Measurements from ENCODE around the gene KLHL17.

Gene KLHL17

DNA sequence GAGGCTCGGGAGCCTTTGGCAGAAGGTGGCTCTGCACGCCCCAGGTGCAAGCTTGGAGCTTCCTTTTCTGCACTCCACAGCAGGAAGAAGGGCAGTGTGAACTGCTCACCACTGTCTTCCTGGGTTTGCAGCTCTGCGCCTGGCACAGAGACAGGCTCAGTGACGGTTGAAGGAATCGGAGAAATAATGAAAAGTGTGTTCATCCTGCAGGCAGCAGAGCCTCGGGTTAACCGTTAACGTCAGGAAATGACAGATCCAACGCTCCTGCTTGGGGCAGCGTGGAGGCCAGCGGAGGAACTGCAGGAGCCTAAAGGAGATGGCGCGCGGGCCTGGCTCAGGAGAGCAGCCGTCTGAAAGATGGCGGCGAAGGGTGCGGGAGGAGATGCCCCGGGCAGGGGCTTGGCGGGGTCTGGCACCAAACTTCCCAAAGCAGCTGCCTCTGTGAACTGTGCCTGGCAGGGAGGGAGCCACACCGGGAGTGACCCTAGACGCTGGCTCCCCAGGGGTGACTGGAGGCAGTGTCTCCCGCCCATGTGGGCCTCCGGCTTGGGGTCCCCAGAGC, 47.6 kb upstream of the KLHL17 start:
- Histone ChIP-seq H4K20me1 (ENCODE audit: insufficient read depth, low read length) (no peaks in the 10 kb centered on the region), H3K36me3 (replicated peaks; ENCODE audit: low read depth, low read length) (no peaks in the 10 kb centered on the region), H3K79me2 (ENCODE audit: low read length) (no peaks in the 10 kb centered on the region), H3K9me3 (ENCODE audit: insufficient read depth, low read length) (no peaks in the 10 kb centered on the region), H3K9ac (ENCODE audit: low read length) (no peak overlapping the region), H3K4me2 (ENCODE audit: low read length) (no peak overlapping the region), H2AFZ (ENCODE audit: low read depth, low read length) (no peak overlapping the region), H3K4me3 (ENCODE audit: low read length) (no peak overlapping the region), H3K27me3 (ENCODE audit: low read depth, low read length) (peaks cover 29% of the 10 kb centered on the region), H3K27ac (ENCODE audit: low read length) (no peak overlapping the region), H3K4me1 (ENCODE audit: low read length) (no peaks in the 10 kb centered on the region)
- TF ChIP-seq EZH2phosphoT487 (IDR thresholded peaks at IDR 0.05; ENCODE audit: low read depth): no peak
- TF ChIP-seq, protein P1, sequence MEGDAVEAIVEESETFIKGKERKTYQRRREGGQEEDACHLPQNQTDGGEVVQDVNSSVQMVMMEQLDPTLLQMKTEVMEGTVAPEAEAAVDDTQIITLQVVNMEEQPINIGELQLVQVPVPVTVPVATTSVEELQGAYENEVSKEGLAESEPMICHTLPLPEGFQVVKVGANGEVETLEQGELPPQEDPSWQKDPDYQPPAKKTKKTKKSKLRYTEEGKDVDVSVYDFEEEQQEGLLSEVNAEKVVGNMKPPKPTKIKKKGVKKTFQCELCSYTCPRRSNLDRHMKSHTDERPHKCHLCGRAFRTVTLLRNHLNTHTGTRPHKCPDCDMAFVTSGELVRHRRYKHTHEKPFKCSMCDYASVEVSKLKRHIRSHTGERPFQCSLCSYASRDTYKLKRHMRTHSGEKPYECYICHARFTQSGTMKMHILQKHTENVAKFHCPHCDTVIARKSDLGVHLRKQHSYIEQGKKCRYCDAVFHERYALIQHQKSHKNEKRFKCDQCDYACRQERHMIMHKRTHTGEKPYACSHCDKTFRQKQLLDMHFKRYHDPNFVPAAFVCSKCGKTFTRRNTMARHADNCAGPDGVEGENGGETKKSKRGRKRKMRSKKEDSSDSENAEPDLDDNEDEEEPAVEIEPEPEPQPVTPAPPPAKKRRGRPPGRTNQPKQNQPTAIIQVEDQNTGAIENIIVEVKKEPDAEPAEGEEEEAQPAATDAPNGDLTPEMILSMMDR (IDR thresholded peaks at IDR 0.05; ENCODE audit: low read depth, low read length): no peak

DNA sequence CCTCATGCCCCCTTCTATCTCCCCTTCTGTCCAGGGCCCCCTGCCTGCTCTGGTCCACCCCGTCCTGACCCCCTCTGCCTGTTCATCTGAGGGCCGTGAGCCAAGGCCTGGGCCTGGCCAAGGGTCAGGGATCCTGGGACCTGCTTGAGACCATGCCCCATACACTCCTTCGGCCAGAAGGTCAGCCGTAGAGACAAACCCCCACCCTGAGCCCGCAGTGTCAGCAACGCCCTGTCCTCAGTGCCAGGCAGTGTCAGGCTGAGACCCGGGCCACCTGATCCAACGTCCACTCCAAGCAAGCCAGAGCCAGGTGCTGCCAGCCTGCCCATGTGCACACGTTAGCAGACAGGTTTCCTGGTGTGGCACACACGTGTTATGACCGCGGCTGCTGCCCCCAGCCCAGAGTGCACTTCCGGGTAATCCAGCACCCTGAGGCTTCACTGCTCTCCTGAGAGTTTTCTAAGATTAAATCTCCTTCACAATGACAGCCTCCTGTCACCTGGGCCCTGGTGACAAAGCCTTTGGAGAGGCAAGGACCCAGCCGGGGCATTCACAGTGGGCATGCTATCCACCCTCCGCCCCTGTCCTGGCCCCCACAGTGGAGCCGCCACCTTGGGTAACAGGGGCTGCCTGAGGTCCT, 46.8 kb upstream of the KLHL17 start:
- no peak overlapping the region for H2AFZ ChIP-seq (ENCODE audit: low read depth, low read length)
- H3K27ac ChIP-seq (ENCODE audit: low read length): no peak overlapping the region
- no peaks in the 10 kb centered on the region for H3K9me3 ChIP-seq (ENCODE audit: insufficient read depth, low read length)
- H3K27me3 ChIP-seq (ENCODE audit: low read depth, low read length): peaks cover 34% of the 10 kb centered on the region
- H3K4me3 ChIP-seq (ENCODE audit: low read length): no peak overlapping the region
- no peaks in the 10 kb centered on the region for H3K79me2 ChIP-seq (ENCODE audit: low read length)
- H3K9ac ChIP-seq (ENCODE audit: low read length): no peak overlapping the region
- H3K4me1 ChIP-seq (ENCODE audit: low read length): no peaks in the 10 kb centered on the region
- no peak for TF ChIP-seq EZH2phosphoT487 (IDR thresholded peaks at IDR 0.05; ENCODE audit: low read depth)
- TF ChIP-seq, protein P1 (IDR thresholded peaks at IDR 0.05; ENCODE audit: low read depth, low read length): no peak
- H4K20me1 ChIP-seq (ENCODE audit: insufficient read depth, low read length): no peaks in the 10 kb centered on the region
- no peaks in the 10 kb centered on the region for H3K36me3 ChIP-seq (replicated peaks; ENCODE audit: low read depth, low read length)
- no peak overlapping the region for H3K4me2 ChIP-seq (ENCODE audit: low read length)

- no peak for TF ChIP-seq EZH2phosphoT487 (IDR thresholded peaks at IDR 0.05; ENCODE audit: low read depth)
- no peak overlapping the region for H2AFZ ChIP-seq (ENCODE audit: low read depth, low read length)
- no peak overlapping the region for H3K27ac ChIP-seq (ENCODE audit: low read length)
- H3K9me3 ChIP-seq (ENCODE audit: insufficient read depth, low read length): no peaks in the 10 kb centered on the region
- H4K20me1 ChIP-seq (ENCODE audit: insufficient read depth, low read length): no peaks in the 10 kb centered on the region
- no peaks in the 10 kb centered on the region for H3K4me1 ChIP-seq (ENCODE audit: low read length)
- H3K4me2 ChIP-seq (ENCODE audit: low read length): no peak overlapping the region
- no peaks in the 10 kb centered on the region for H3K79me2 ChIP-seq (ENCODE audit: low read length)
- no peaks in the 10 kb centered on the region for H3K36me3 ChIP-seq (replicated peaks; ENCODE audit: low read depth, low read length)
- peaks cover 34% of the 10 kb centered on the region for H3K27me3 ChIP-seq (ENCODE audit: low read depth, low read length)
- no peak overlapping the region for H3K4me3 ChIP-seq (ENCODE audit: low read length)
- H3K9ac ChIP-seq (ENCODE audit: low read length): no peak overlapping the region
Observed at GRCh38 chr1:914131-914890, 46.1 kb upstream of the KLHL17 start.

GRCh38 chr1:914891-915280, 45.5 kb upstream of the KLHL17 start:
- H3K4me2 ChIP-seq (ENCODE audit: low read length): no peak overlapping the region
- no peaks in the 10 kb centered on the region for H3K4me1 ChIP-seq (ENCODE audit: low read length)
- no peak overlapping the region for H3K4me3 ChIP-seq (ENCODE audit: low read length)
- no peaks in the 10 kb centered on the region for H4K20me1 ChIP-seq (ENCODE audit: insufficient read depth, low read length)
- H3K36me3 ChIP-seq (replicated peaks; ENCODE audit: low read depth, low read length): no peaks in the 10 kb centered on the region
- no peak overlapping the region for H3K27ac ChIP-seq (ENCODE audit: low read length)
- no peak overlapping the region for H2AFZ ChIP-seq (ENCODE audit: low read depth, low read length)
- H3K79me2 ChIP-seq (ENCODE audit: low read length): no peaks in the 10 kb centered on the region
- H3K9me3 ChIP-seq (ENCODE audit: insufficient read depth, low read length): no peaks in the 10 kb centered on the region
- H3K27me3 ChIP-seq (ENCODE audit: low read depth, low read length): peaks cover 34% of the 10 kb centered on the region
- no peak overlapping the region for H3K9ac ChIP-seq (ENCODE audit: low read length)
- no peak for TF ChIP-seq EZH2phosphoT487 (IDR thresholded peaks at IDR 0.05; ENCODE audit: low read depth)
- TF ChIP-seq, protein P1 (IDR thresholded peaks at IDR 0.05; ENCODE audit: low read depth, low read length): no peak

Data from OCI-LY3 (cell line).